Adrenal gland (tissue), 12 donors: ENCODE measurements around the gene CDC25B. TPM values are rescaled to one million over a fixed set of nuclear protein-coding genes. Genes with fewer than 3 reads are reported as not detected.

Experiments
- DNase-seq, 7 donors: peaks; one replicate each; pipeline ENCODE4 v3.0.0-alpha.2; 2019 to 2020
- H3K27ac ChIP-seq, 5 donors: fragments of 200-600 bp; sonication (generic) in 4 of 5; 1 replicate in 3 of 5; 2 replicates in 2 of 5; pipeline versions ENCODE4 v1.5.1 to v1.8.0; 2016 to 2020; ENCODE audit warnings: mild to moderate bottlenecking in 1 of 5
- H3K27me3 ChIP-seq: fragments of 200-600 bp; 2 replicates; pipeline ENCODE4 v1.8.0; 2021
- H3K36me3 ChIP-seq, 2 donors: fragments of 200-600 bp; replicated peaks in 1 of 2; 1 replicate in 1 of 2; 2 replicates in 1 of 2; pipeline versions ENCODE4 v1.5.1 to v1.8.0; 2018 to 2022
- H3K4me1 ChIP-seq, 2 donors: fragments of 200-600 bp; replicated peaks in 1 of 2; 1 replicate in 1 of 2; 2 replicates in 1 of 2; pipeline versions ENCODE4 v1.5.1 to v1.8.0; 2018 to 2021
- H3K4me3 ChIP-seq, 4 donors: fragments of 200-600 bp; sonication (generic) in 3 of 4; one replicate each; pipeline ENCODE4 v1.5.1; 2016 to 2018
- H3K9me3 ChIP-seq, 3 donors: fragments of 200-600 bp; sonication (generic) in 1 of 3; replicated peaks in 1 of 3; 1 replicate in 2 of 3; 2 replicates in 1 of 3; pipeline versions ENCODE4 v1.5.1 to v1.8.0; 2016 to 2021
- POLR2A ChIP-seq, 2 donors: fragments of 450-650 bp; IDR thresholded peaks; one replicate each; pipeline ENCODE4 v1.6.1; 2017; ENCODE audit warnings: antibody characterized with exemption in 2 of 2, mild to moderate bottlenecking in 2 of 2, moderate library complexity in 1 of 2
- WGBS, 4 donors: extraction: QIAGEN DNeasy Blood & Tissue Kit in 2 of 4; methylation state at CpG; one replicate each; pipeline versions ENCODE4 v1.1.5 to v1.1.7; 2013 to 2017; 5-methylcytosine and 5-hydroxymethylcytosine counted together
- intact Hi-C, 2 donors: fragments of 100-400 bp; cut with DNase I; formaldehyde crosslinking; loops; one replicate each; pipeline versions ENCODE4 v1.14.1 to v1.15.0; 2022 to 2023
- polyA plus RNA-seq, 3 donors: library from polyadenylated mRNA; stranded (reverse); fragments of 200-250 nt in 2 of 3; fragments of 350-450 nt in 1 of 3; fragmentation: Illumina TruSeq in 1 of 3; extraction: RNeasy Lipid Tissue Mini Kit (QIAGEN cat#74804) in 1 of 3; gene quantifications; one replicate each; pipeline ENCODE4 v1.2.3, GENCODE V29; 2013 to 2014
- total RNA-seq, 9 donors: library from RNA; depleted of rRNA in 4 of 9; stranded (reverse); fragments of >200 nt in 4 of 9; fragments of 120-200 nt in 1 of 9; fragmentation: NEBNext Ultra II Directional in 1 of 9; extraction: Animal tissue kit (Norgen Biotek cat#: 25700) in 1 of 9; gene quantifications; one replicate each; pipeline versions ENCODE4 v1.1.0 to v1.2.4, GENCODE V29; 2013 to 2023
- TF ChIP-seq, protein P1 (sequence below), 6 experiments: fragments of 450-650 bp in 4 of 6; fragments of 200-600 bp in 2 of 6; sonication (generic) in 1 of 6; IDR thresholded peaks; 1 replicate in 5 of 6; 2 replicates in 1 of 6; pipeline versions ENCODE4 v1.5.1 to v1.8.0; 2016 to 2021; ENCODE audit warnings: antibody characterized with exemption in 6 of 6, mild to moderate bottlenecking in 2 of 6, moderate library complexity in 1 of 6
- donor health status: healthy with polysubstance abuse.
- donor health status: Bipolar disorder and iron deficiency.
- donor health status: DM: yes; HTN: yes; CAD: no.
- donor health status: DM: no; HTN: no; CAD: no.
- donor health status: DM: no; HTN: no; CAD: no.
- donor health status: DM: yes; HTN: yes; CAD: no.

The CDC25B gene
- total and polyA plus RNA-seq, 12 donors = 5.5 to 61.7 (median 14.7) TPM

DNA sequence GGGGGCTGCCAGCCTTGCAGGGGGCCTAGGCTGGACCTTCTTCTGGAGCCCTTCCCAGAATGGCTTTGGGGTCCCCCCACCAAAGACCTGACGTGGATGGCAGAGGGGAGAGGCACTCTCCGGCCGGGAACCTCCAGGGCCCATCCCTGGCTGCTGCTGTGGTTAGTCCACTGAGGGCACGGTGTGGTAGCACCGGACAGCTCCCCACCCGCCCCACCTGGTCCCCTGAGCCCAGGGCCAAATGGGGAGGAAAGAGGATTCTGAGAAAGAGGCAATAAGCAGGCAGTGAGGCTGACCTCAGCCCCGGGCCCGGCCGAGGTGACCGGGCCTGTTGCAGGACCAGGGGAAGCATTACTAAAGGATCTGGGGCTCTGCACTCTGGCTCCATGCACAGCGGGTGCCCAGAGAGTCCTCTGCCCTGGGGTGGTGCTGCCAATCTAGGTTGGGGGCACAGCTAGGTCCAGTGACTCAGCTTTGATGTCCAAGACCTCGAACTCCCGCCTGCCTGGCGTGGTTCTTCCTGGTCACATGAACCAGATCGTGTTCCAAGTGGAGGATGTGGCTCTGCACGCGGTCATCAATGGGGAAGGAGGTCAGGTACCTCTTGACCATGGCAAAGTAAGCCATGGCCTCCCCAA is 11.8 kb upstream of the CDC25B start:
- 70 to 88% (median 71%) methylated on average over 8 to 17 of the region's 17 CpGs for WGBS, 4 donors
- Histone ChIP-seq H3K4me1 (peaks cover 18 to 48% of the 10 kb centered on the region in 2 donors), H3K9me3 (no peaks in the 10 kb centered on the region), H3K36me3 (no peaks in the 10 kb centered on the region), H3K4me3 (peak overlapping the region in 1 of 4 donors; percentile 17), H3K27ac (peak overlapping the region in 2 of 5 donors; percentile 34 to 86), H3K27me3 (no peaks in the 10 kb centered on the region)
- intact Hi-C loops = loop anchor here in 1 of 2 donors (5.0 kb wide), 1 partner anchor 43 kb away; no protein-coding TSS in a partner anchor
- TF ChIP-seq, protein P1, sequence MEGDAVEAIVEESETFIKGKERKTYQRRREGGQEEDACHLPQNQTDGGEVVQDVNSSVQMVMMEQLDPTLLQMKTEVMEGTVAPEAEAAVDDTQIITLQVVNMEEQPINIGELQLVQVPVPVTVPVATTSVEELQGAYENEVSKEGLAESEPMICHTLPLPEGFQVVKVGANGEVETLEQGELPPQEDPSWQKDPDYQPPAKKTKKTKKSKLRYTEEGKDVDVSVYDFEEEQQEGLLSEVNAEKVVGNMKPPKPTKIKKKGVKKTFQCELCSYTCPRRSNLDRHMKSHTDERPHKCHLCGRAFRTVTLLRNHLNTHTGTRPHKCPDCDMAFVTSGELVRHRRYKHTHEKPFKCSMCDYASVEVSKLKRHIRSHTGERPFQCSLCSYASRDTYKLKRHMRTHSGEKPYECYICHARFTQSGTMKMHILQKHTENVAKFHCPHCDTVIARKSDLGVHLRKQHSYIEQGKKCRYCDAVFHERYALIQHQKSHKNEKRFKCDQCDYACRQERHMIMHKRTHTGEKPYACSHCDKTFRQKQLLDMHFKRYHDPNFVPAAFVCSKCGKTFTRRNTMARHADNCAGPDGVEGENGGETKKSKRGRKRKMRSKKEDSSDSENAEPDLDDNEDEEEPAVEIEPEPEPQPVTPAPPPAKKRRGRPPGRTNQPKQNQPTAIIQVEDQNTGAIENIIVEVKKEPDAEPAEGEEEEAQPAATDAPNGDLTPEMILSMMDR (IDR thresholded peaks at IDR 0.05) = no peak
- TF ChIP-seq POLR2A (IDR thresholded peaks at IDR 0.05) = no peak
- DNase-seq = peak in 2 of 7 donors; percentile 30 to 49

DNA sequence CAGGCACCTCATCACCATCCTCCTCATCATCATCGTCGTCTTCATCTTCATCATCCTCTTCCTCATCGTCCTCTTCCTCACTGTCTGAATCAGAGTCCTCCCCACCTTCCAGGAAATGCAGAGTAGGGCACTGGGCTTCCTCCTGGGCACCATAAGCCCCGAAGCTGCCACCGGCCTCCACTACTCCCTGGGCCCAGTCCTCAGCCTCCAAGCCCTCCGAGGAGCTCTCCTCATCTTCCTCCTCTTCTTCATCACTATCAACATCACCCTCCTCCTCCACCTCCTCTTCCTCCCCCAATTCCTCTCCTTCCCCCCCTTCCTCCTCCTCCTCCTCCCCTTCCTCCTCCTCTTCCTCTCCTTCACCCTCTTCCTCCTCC is 11.3 kb upstream of the CDC25B start:
- H3K9me3 ChIP-seq = no peaks in the 10 kb centered on the region
- intact Hi-C loops = loop anchor here in 1 of 2 donors (5.0 kb wide), 1 partner anchor 42 kb away; no protein-coding TSS in a partner anchor
- H3K4me1 ChIP-seq = peaks cover 18 to 48% of the 10 kb centered on the region in 2 donors
- no peaks in the 10 kb centered on the region for H3K36me3 ChIP-seq
- H3K27ac ChIP-seq = peak overlapping the region in 3 of 5 donors; percentile 66 to 86 (median 80)
- H3K27me3 ChIP-seq = no peaks in the 10 kb centered on the region
- no peak for TF ChIP-seq POLR2A (IDR thresholded peaks at IDR 0.05)
- TF ChIP-seq, protein P1 (IDR thresholded peaks at IDR 0.05) = no peak
- DNase-seq = no peak
- H3K4me3 ChIP-seq = peak overlapping the region in 1 of 4 donors; percentile 74
- 84 to 88% (median 85%) methylated on average over 6 of the region's 6 CpGs for WGBS, 4 donors

DNA sequence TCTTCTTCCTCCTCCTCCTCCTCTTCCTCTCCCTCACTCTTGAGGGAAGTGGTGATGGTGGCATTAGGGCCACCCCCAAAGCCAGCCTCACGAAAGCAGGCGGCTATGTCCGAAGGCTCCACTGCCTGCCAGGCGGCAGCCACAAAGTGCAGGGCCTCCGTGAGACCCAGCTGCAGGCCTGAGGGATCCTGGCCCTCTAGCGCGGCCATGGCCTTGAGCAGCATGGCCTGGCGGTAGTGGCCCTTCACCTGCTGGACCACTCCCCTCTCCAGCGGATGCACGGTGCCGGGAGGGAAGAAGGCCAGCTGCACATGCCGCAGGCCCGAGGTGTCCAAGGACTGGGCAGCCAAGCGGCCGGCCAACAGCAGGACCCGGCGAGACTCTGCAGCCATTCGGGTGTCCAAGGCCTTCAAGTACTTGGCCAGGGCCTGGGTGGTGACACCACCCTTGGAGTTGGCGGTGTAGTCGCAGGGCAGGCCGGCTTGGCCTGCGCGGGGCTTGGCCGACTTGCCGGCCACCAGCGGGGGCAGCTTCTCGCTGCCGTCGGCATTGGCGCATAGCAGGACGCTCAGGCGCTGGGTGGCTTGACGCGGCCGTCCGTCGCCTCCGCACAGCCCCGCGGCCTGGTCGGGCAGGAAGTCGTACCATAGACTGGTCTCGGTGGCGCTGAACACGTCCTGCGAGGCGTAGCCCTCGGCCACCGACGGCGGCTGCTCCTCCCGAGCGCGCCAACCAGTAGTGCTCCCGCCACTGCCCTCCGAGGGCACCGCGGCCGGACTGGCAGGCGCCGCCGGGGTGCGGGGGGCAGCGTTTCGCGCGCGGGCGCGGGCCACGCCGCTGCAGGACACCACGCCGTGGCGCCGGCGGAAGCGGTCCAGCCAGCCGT is 10.6 kb upstream of the CDC25B start:
- no peak for TF ChIP-seq POLR2A (IDR thresholded peaks at IDR 0.05)
- WGBS, 4 donors = 16 to 36% (median 26%) methylated on average over 13 to 79 of the region's 79 CpGs
- no peaks in the 10 kb centered on the region for H3K36me3 ChIP-seq
- peak overlapping the region; percentile 27 to 86 (median 80) for H3K27ac ChIP-seq
- no peaks in the 10 kb centered on the region for H3K9me3 ChIP-seq
- H3K27me3 ChIP-seq = no peaks in the 10 kb centered on the region
- intact Hi-C loops = loop anchor here in 1 of 2 donors (2.0 kb wide), 1 partner anchor 33 kb away; no protein-coding TSS in a partner anchor
- peak in 5 of 7 donors; percentile 48 to 61 (median 56) for DNase-seq
- peak overlapping the region in 3 of 4 donors; percentile 34 to 74 (median 36) for H3K4me3 ChIP-seq
- peaks cover 18 to 48% of the 10 kb centered on the region in 2 donors for H3K4me1 ChIP-seq

DNA sequence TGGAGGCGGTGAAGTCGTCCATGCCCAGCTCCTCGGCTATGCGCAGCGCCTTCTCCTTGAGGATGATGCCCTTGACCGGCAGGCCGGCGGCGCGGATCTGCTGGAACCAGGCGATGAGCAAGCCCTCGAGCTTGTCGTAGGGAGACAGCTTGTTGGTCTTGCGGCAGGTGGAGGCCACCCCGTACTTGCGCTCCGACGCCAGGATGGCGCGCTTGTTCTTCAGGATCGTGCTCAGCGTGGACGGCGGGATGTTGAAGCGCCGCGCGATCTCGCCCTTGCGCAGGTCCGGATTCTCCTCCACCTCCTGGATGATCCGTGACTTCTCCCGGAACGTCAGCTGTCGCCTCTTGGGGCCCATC is 10.0 kb upstream of the CDC25B start:
- WGBS, 4 donors = 1 to 2% methylated on average over 31 to 35 of the region's 35 CpGs; no CpG with 5 or more reads in 2 of the 4 donors
- Histone ChIP-seq H3K27ac (peak overlapping the region; percentile 27 to 86 (median 80)), H3K4me3 (peak overlapping the region in 3 of 4 donors; percentile 34 to 74 (median 36)), H3K4me1 (peaks cover 18 to 44% of the 10 kb centered on the region in 2 donors), H3K27me3 (no peaks in the 10 kb centered on the region), H3K36me3 (no peaks in the 10 kb centered on the region), H3K9me3 (no peaks in the 10 kb centered on the region)
- TF ChIP-seq, protein P1 (IDR thresholded peaks at IDR 0.05) = no peak
- peak in 1 of 2 donors; percentile 2 for TF ChIP-seq POLR2A (IDR thresholded peaks at IDR 0.05)
- intact Hi-C loops = loop anchor here in 1 of 2 donors (2.0 kb wide), 1 partner anchor 33 kb away; no protein-coding TSS in a partner anchor
- DNase-seq = peak; percentile 59 to 83 (median 68)
